H1 (cell line): ENCODE measurements around the gene SEMA4C. TPM values are rescaled to one million over a fixed set of nuclear protein-coding genes. Genes with fewer than 3 reads are reported as not detected.

Experiments used
- CTCF ChIA-PET: fragments of 300-600 bp; sonication (Branson Sonifier 250); formaldehyde crosslinking; loops from one replicate; lab custom pipeline; 2021; ENCODE audit not compliant: partially characterized antibody; lab: Charles Lee
- POLR2A ChIA-PET: fragments of 300-600 bp; sonication (Branson Sonifier 250); formaldehyde crosslinking; loops from one replicate; lab custom pipeline; 2021; ENCODE audit warnings: inconsistent platforms; ENCODE audit not compliant: partially characterized antibody; lab: Charles Lee
- DNase-seq, 2 experiments: peaks; one replicate each; pipeline versions ENCODE4 v3.0.0 to v3.0.0-alpha.2; 2010 to 2022; ENCODE audit warnings: low spot score in 2 of 2, low read depth in 1 of 2, mixed read lengths in 1 of 2
- FAIRE-seq: peaks from 2 replicates; lab custom pipeline; 2011; peaks lifted over from hg19 to GRCh38; lab: Jason Lieb, UNC
- H2AFZ ChIP-seq: 2 replicates; pipeline ENCODE4 v1.8.1; 2012; ENCODE audit warnings: low read length, inconsistent platforms
- H2AK5ac ChIP-seq: 2 replicates; pipeline ENCODE4 v1.6.1; 2013; ENCODE audit warnings: low read depth, low read length
- H2BK120ac ChIP-seq: replicated peaks from 2 replicates; pipeline ENCODE3; 2013; ENCODE audit warnings: low read depth, low read length, inconsistent platforms
- H2BK12ac ChIP-seq: 2 replicates; pipeline ENCODE4 v1.6.1; 2013; ENCODE audit warnings: low read depth, low read length
- H2BK15ac ChIP-seq: 2 replicates; pipeline ENCODE4 v1.6.1; 2013; ENCODE audit warnings: low read length
- H2BK20ac ChIP-seq: 2 replicates; pipeline ENCODE4 v1.6.1; 2013; ENCODE audit warnings: low read length
- H2BK5ac ChIP-seq: 2 replicates; pipeline ENCODE4 v1.6.1; 2013; ENCODE audit warnings: low read depth, low read length
- H3K14ac ChIP-seq: 2 replicates; pipeline ENCODE4 v1.6.1; 2013; ENCODE audit warnings: inconsistent platforms; ENCODE audit not compliant: insufficient read length
- H3K18ac ChIP-seq: 2 replicates; pipeline ENCODE4 v1.6.1; 2013; ENCODE audit warnings: low read length; ENCODE audit errors: extremely low read depth
- H3K23ac ChIP-seq: 2 replicates; pipeline ENCODE4 v1.6.1; 2013; ENCODE audit warnings: inconsistent platforms; ENCODE audit not compliant: insufficient read length
- H3K23me2 ChIP-seq: 2 replicates; pipeline ENCODE4 v1.6.1; 2013; ENCODE audit warnings: low read depth, low read length
- H3K27ac ChIP-seq: 2 replicates; pipeline ENCODE4 v1.6.1; 2011; ENCODE audit warnings: low read depth, low read length, inconsistent platforms
- H3K27me3 ChIP-seq, 4 experiments: replicated peaks in 1 of 4; 1 replicate in 1 of 4; 2 replicates in 3 of 4; pipeline versions ENCODE4 v1.6.1 to v1.8.1; 2011 to 2013; ENCODE audit warnings: low read length in 3 of 4, mild to moderate bottlenecking in 3 of 4, inconsistent platforms in 2 of 4, mixed read lengths in 2 of 4, moderate library complexity in 1 of 4; ENCODE audit not compliant: control insufficient read depth in 3 of 4, insufficient read depth in 3 of 4; ENCODE audit errors: extremely low read depth in 1 of 4
- H3K36me3 ChIP-seq, 4 experiments: 2 replicates each; pipeline versions ENCODE4 v1.6.1 to v1.8.1; 2011 to 2013; ENCODE audit warnings: mild to moderate bottlenecking in 4 of 4, low read length in 3 of 4, moderate library complexity in 2 of 4, control low read depth in 1 of 4, inconsistent platforms in 1 of 4; ENCODE audit not compliant: insufficient read depth in 4 of 4, control insufficient read depth in 2 of 4
- H3K4ac ChIP-seq: replicated peaks from 2 replicates; pipeline ENCODE3; 2013; ENCODE audit warnings: low read length, low read depth, mixed read lengths, inconsistent platforms; ENCODE audit not compliant: insufficient read length
- H3K4me1 ChIP-seq, 4 experiments: replicated peaks in 1 of 4; 1 replicate in 1 of 4; 2 replicates in 3 of 4; pipeline versions ENCODE4 v1.6.1 to v1.8.1; 2011 to 2013; ENCODE audit warnings: low read length in 3 of 4, inconsistent platforms in 2 of 4, mixed read lengths in 1 of 4; ENCODE audit not compliant: insufficient read depth in 4 of 4, control insufficient read depth in 3 of 4
- H3K4me2 ChIP-seq, 2 experiments: 2 replicates each; pipeline versions ENCODE4 v1.6.1 to v1.8.1; 2011 to 2013; ENCODE audit warnings: low read depth in 2 of 2, low read length in 2 of 2, control low read depth in 1 of 2, inconsistent platforms in 1 of 2, mild to moderate bottlenecking in 1 of 2; ENCODE audit not compliant: insufficient read depth in 1 of 2
- H3K4me3 ChIP-seq, 4 experiments: fragments of 200-600, 300-600 bp in 1 of 4; sonication (generic), shearing (Covaris generic), sonication (Bioruptor Twin) in 1 of 4; 2 replicates each; pipeline versions ENCODE4 v1.5.1 to v1.8.1; 2011 to 2016; ENCODE audit warnings: low read length in 4 of 4, low read depth in 3 of 4, control low read depth in 2 of 4, inconsistent platforms in 2 of 4, mild to moderate bottlenecking in 2 of 4, mixed read lengths in 1 of 4, moderate library complexity in 1 of 4; ENCODE audit not compliant: insufficient read depth in 2 of 4; ENCODE audit errors: extremely low read depth in 1 of 4
- H3K56ac ChIP-seq: replicated peaks from 2 replicates; pipeline ENCODE3; 2013; ENCODE audit warnings: low read depth, mild to moderate bottlenecking, mixed read lengths, low read length, inconsistent platforms; ENCODE audit not compliant: insufficient read length
- H3K79me1 ChIP-seq: 2 replicates; pipeline ENCODE4 v1.6.1; 2013; ENCODE audit warnings: low read depth, low read length, control low read depth
- H3K79me2 ChIP-seq, 2 experiments: 2 replicates each; pipeline versions ENCODE4 v1.6.1 to v1.8.1; 2012 to 2013; ENCODE audit warnings: low read length in 2 of 2, mild to moderate bottlenecking in 2 of 2, inconsistent platforms in 1 of 2; ENCODE audit not compliant: insufficient read depth in 2 of 2, control insufficient read depth in 1 of 2
- H3K9ac ChIP-seq, 4 experiments: replicated peaks in 1 of 4; 1 replicate in 1 of 4; 2 replicates in 3 of 4; pipeline versions ENCODE4 v1.6.1 to v1.8.1; 2011 to 2013; ENCODE audit warnings: low read depth in 3 of 4, low read length in 3 of 4, control low read depth in 2 of 4, mild to moderate bottlenecking in 2 of 4, moderate library complexity in 2 of 4, inconsistent platforms in 1 of 4; ENCODE audit errors: extremely low read depth in 1 of 4
- H3K9me3 ChIP-seq, 2 experiments: 2 replicates each; pipeline versions ENCODE4 v1.6.1 to v1.8.1; 2012 to 2013; ENCODE audit warnings: mild to moderate bottlenecking in 2 of 2, moderate library complexity in 2 of 2, control low read depth in 1 of 2, inconsistent platforms in 1 of 2, low read depth in 1 of 2, low read length in 1 of 2, mixed read lengths in 1 of 2; ENCODE audit not compliant: insufficient read depth in 2 of 2
- H4K20me1 ChIP-seq, 2 experiments: replicated peaks in 1 of 2; 2 replicates each; pipeline versions ENCODE3 to v1.8.1; 2011 to 2013; ENCODE audit warnings: inconsistent platforms in 2 of 2, low read length in 2 of 2, mild to moderate bottlenecking in 1 of 2; ENCODE audit not compliant: insufficient read depth in 2 of 2, control insufficient read depth in 1 of 2
- H4K5ac ChIP-seq: 2 replicates; pipeline ENCODE4 v1.6.1; 2013; ENCODE audit warnings: low read length, low read depth, mixed read lengths, inconsistent platforms; ENCODE audit not compliant: insufficient read length
- H4K8ac ChIP-seq: 2 replicates; pipeline ENCODE4 v1.8.0; 2013; ENCODE audit warnings: mild to moderate bottlenecking, moderate library complexity, low read length, inconsistent platforms; ENCODE audit not compliant: insufficient read depth; ENCODE audit errors: extremely low read depth
- H4K91ac ChIP-seq: replicated peaks from 2 replicates; pipeline ENCODE3; 2013; ENCODE audit warnings: low read length, mixed read lengths, inconsistent platforms; ENCODE audit not compliant: insufficient read length
- BRCA1 ChIP-seq: IDR thresholded peaks from 2 replicates; pipeline ENCODE4 v1.6.1; 2012; ENCODE audit warnings: low read depth, low read length, improper control_type of control experiment
- CTBP2 ChIP-seq: IDR thresholded peaks from 2 replicates; pipeline ENCODE4 v1.7.0; 2011; ENCODE audit warnings: borderline replicate concordance, mild to moderate bottlenecking, moderate library complexity, mixed read lengths, low read length; ENCODE audit not compliant: insufficient read depth, insufficient read length
- JUN ChIP-seq: IDR thresholded peaks from 2 replicates; pipeline ENCODE4 v1.6.1; 2011; ENCODE audit warnings: low read depth, mild to moderate bottlenecking, improper control_type of control experiment, low read length
- KDM4A ChIP-seq: IDR thresholded peaks from one replicate; pipeline ENCODE4 v1.7.1; 2012; ENCODE audit warnings: low read depth, mild to moderate bottlenecking, moderate library complexity, low read length, inconsistent platforms; ENCODE audit not compliant: severe bottlenecking
- PHF8 ChIP-seq: fragments of 200-600 bp; sonication (generic); conservative IDR thresholded peaks from 2 replicates; pipeline ENCODE4 v1.7.1; 2012; ENCODE audit warnings: low read depth, mild to moderate bottlenecking, inconsistent platforms, low read length, moderate library complexity
- POLR2A ChIP-seq, 2 experiments: IDR thresholded peaks; 1 replicate in 1 of 2; 2 replicates in 1 of 2; pipeline ENCODE4 v1.6.1; 2011; ENCODE audit warnings: low read depth in 2 of 2, low read length in 2 of 2, mild to moderate bottlenecking in 2 of 2; ENCODE audit errors: control extremely low read depth in 1 of 2
- RAD21 ChIP-seq, 2 experiments: IDR thresholded peaks in 1 of 2; conservative IDR thresholded peaks in 1 of 2; 2 replicates each; pipeline ENCODE4 v1.6.1; 2011; ENCODE audit warnings: low read depth in 2 of 2, low read length in 2 of 2, improper control_type of control experiment in 1 of 2, inconsistent platforms in 1 of 2, mild to moderate bottlenecking in 1 of 2, moderate library complexity in 1 of 2
- SRF ChIP-seq: IDR thresholded peaks from 2 replicates; pipeline ENCODE4 v1.6.1; 2011; ENCODE audit warnings: mild to moderate bottlenecking, low read depth, low read length, moderate library complexity
- TAF1 ChIP-seq: IDR thresholded peaks from 2 replicates; pipeline ENCODE4 v1.6.1; 2011; ENCODE audit warnings: mild to moderate bottlenecking, low read depth, low read length
- TAF7 ChIP-seq: optimal IDR thresholded peaks from 2 replicates; pipeline ENCODE3; 2011; ENCODE audit warnings: low read depth, mild to moderate bottlenecking, inconsistent platforms, low read length, moderate library complexity, borderline replicate concordance
- WGBS, 2 experiments: shearing (Covaris generic) in 1 of 2; methylation state at CpG; one replicate each; pipeline versions ENCODE4 v1.1.6 to v1.1.7; 2013 to 2015; ENCODE audit warnings: low lambda C conversion rate in 2 of 2, mixed read lengths in 2 of 2, inconsistent platforms in 1 of 2, low coverage in 1 of 2, missing lambda C conversion rate in 1 of 2; ENCODE audit not compliant: insufficient replicate concordance in 2 of 2, insufficient coverage in 1 of 2, insufficient read length in 1 of 2; ENCODE audit errors: extremely low coverage in 1 of 2, missing lambda C conversion rate in 1 of 2; 5-methylcytosine and 5-hydroxymethylcytosine counted together
- polyA plus RNA-seq, 7 experiments: library from polyadenylated mRNA; depleted of rRNA in 3 of 7; stranded (reverse) in 5 of 7; unstranded in 2 of 7; fragments of >200 nt in 5 of 7; fragments of 200-250 nt in 2 of 7; gene quantifications; 1 replicate in 5 of 7; 2 replicates in 1 of 7; 4 replicates in 1 of 7; pipeline versions ENCODE4 v1.2.1 to v1.2.3, GENCODE V29; 2011 to 2013; ENCODE audit warnings: missing spikeins in 2 of 7, mixed read lengths in 2 of 7
- total RNA-seq: library from RNA; stranded (reverse); fragmentation: NEBNext Ultra II Directional; extraction: Animal tissue kit (Norgen Biotek cat#: 25700); gene quantifications from 2 replicates; pipeline ENCODE4 v1.2.1, GENCODE V29; 2021
- TF ChIP-seq, protein P1 (sequence below): IDR thresholded peaks from 2 replicates; pipeline ENCODE4 v1.6.1; 2012; ENCODE audit warnings: low read length, inconsistent platforms

The SEMA4C gene
- total and polyA plus RNA-seq, 2 of the 8 experiments (the other 6 are each of a cell fraction or from before 2014, with no cell fraction given): 47.5 to 67.3 TPM

DNA sequence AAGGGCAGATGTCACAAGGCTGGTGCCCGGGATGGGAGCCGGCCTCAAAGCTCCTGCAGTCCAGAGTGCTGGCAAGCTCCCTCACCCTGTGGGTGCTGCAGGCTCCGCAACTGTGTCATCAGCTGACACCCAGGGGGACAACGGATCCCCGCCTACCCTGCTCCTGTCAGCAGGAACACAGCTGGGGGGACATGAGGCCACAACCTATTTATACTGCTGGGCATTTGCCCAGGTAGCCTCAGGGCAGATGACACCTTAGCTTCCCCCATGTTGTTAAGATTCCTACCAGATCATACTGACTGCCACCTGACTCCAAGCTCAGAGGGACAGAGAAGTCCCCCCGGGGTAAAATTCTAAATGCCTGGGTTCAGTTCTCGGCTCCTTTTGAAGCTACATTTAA, 27.3 kb downstream of the SEMA4C start:
- no peak overlapping the region for H3K14ac ChIP-seq
- H3K79me1 ChIP-seq: peaks cover 4% of the 10 kb centered on the region; the same call in 1 of the 2 replicates
- H2AK5ac ChIP-seq: no peak overlapping the region
- H3K4me3 ChIP-seq: no peak overlapping the region
- no peaks in the 10 kb centered on the region for H3K23me2 ChIP-seq
- no peak overlapping the region for H3K27ac ChIP-seq
- no peak overlapping the region for H2BK20ac ChIP-seq
- no peak overlapping the region for H2AFZ ChIP-seq
- no peak overlapping the region for H3K18ac ChIP-seq
- H3K56ac ChIP-seq: no peak overlapping the region
- POLR2A ChIA-PET: interaction anchor here (0.6 to 6.9 kb wide), 9 partner anchors 9 to 260 kb away, joined by 3 to 39 read pairs (median 3); partner anchors contain the start of gene ANKRD39
- peaks cover 0 to 8% (median 0%) of the 10 kb centered on the region in 4 experiments; a peak in 4 of 8 replicates for H3K36me3 ChIP-seq
- no peak overlapping the region for H4K8ac ChIP-seq
- no peak overlapping the region for H3K9ac ChIP-seq
- no peak overlapping the region for H3K4me2 ChIP-seq
- peaks cover 3 to 7% of the 10 kb centered on the region in 2 experiments for H4K20me1 ChIP-seq
- no peak overlapping the region for H2BK120ac ChIP-seq
- H3K23ac ChIP-seq: no peak overlapping the region
- no peak overlapping the region for H2BK12ac ChIP-seq
- no peaks in the 10 kb centered on the region for H3K27me3 ChIP-seq
- H3K79me2 ChIP-seq: no peaks in the 10 kb centered on the region
- no peak overlapping the region for H2BK5ac ChIP-seq
- FAIRE-seq: no peak
- H3K4me1 ChIP-seq: peaks cover 0 to 3% (median 0%) of the 10 kb centered on the region in 4 experiments; a peak in 1 of 7 replicates
- 92% methylated on average over 7 of the region's 7 CpGs; no CpG with 5 or more reads in 1 of the 2 experiments for WGBS, 2 experiments
- H4K5ac ChIP-seq: no peak overlapping the region
- H2BK15ac ChIP-seq: no peak overlapping the region
- DNase-seq: no peak
- H3K9me3 ChIP-seq: no peaks in the 10 kb centered on the region
- no peak overlapping the region for H4K91ac ChIP-seq
- H3K4ac ChIP-seq: no peak overlapping the region
- CTCF ChIA-PET: interaction anchor here (0.7 to 2.3 kb wide), 12 partner anchors 10 to 337 kb away, joined by 3 to 10 read pairs (median 3); partner anchors contain the start of gene ANKRD39
- TF ChIP-seq, protein P1, sequence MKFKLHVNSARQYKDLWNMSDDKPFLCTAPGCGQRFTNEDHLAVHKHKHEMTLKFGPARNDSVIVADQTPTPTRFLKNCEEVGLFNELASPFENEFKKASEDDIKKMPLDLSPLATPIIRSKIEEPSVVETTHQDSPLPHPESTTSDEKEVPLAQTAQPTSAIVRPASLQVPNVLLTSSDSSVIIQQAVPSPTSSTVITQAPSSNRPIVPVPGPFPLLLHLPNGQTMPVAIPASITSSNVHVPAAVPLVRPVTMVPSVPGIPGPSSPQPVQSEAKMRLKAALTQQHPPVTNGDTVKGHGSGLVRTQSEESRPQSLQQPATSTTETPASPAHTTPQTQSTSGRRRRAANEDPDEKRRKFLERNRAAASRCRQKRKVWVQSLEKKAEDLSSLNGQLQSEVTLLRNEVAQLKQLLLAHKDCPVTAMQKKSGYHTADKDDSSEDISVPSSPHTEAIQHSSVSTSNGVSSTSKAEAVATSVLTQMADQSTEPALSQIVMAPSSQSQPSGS: no peak
- TF ChIP-seq JUN: no peak
- no peak for TF ChIP-seq SRF
- TF ChIP-seq TAF1: no peak
- TF ChIP-seq RAD21 (IDR thresholded peaks at IDR 0.05 in 1 of 2, conservative IDR thresholded peaks at IDR 0.05 in 1 of 2; ENCODE audit: low read depth in 2 of 2, low read length in 2 of 2): no peak
- TF ChIP-seq PHF8: no peak
- TF ChIP-seq TAF7: no peak
- no peak for TF ChIP-seq BRCA1
- TF ChIP-seq KDM4A: no peak
- TF ChIP-seq CTBP2: no peak
- TF ChIP-seq POLR2A (IDR thresholded peaks at IDR 0.05; ENCODE audit: control extremely low read depth in 1 of 2, low read depth in 2 of 2, low read length in 2 of 2): no peak
